Mesenchymal stem cell (in vitro differentiated cells and primary cell): Measurements from ENCODE around the gene EEF2K.
"Not testable (repeated sequence)": the region's sequence is repeated elsewhere in the genome, so short reads cannot be mapped to it uniquely, and the experiment has no call there.

ENCODE experiments used
- DNase-seq: peaks from one replicate; pipeline ENCODE4 v3.0.0-alpha.2; 2013
- H2AFZ ChIP-seq: one replicate; pipeline ENCODE4 v1.6.1; 2013; ENCODE audit warnings: low read depth, mild to moderate bottlenecking, control low read depth, inconsistent platforms, low read length, moderate library complexity
- H2AK5ac ChIP-seq: 2 replicates; pipeline ENCODE4 v1.6.1; 2013; ENCODE audit warnings: low read length, moderate library complexity, mild to moderate bottlenecking, inconsistent platforms; ENCODE audit not compliant: severe bottlenecking
- H2BK120ac ChIP-seq: one replicate; pipeline ENCODE4 v1.6.1; 2013; ENCODE audit warnings: low read depth, mild to moderate bottlenecking, inconsistent platforms, low read length, moderate library complexity
- H2BK12ac ChIP-seq, 2 experiments: one replicate each; pipeline ENCODE4 v1.6.1; 2013; ENCODE audit warnings: inconsistent platforms in 2 of 2, low read length in 2 of 2, mild to moderate bottlenecking in 2 of 2, moderate library complexity in 2 of 2, control low read depth in 1 of 2
- H2BK15ac ChIP-seq: one replicate; pipeline ENCODE4 v1.6.1; 2013; ENCODE audit warnings: mild to moderate bottlenecking, low read depth, inconsistent platforms; ENCODE audit not compliant: poor library complexity, severe bottlenecking
- H2BK5ac ChIP-seq: 2 replicates; pipeline ENCODE4 v1.6.1; 2013; ENCODE audit warnings: low read depth, mild to moderate bottlenecking, low read length, control low read depth, inconsistent platforms; ENCODE audit not compliant: poor library complexity, severe bottlenecking
- H3K14ac ChIP-seq, 2 experiments: one replicate each; pipeline ENCODE4 v1.6.1; 2013; ENCODE audit warnings: inconsistent platforms in 2 of 2, low read length in 2 of 2, control low read depth in 1 of 2, mild to moderate bottlenecking in 1 of 2, moderate library complexity in 1 of 2
- H3K18ac ChIP-seq, 2 experiments: one replicate each; pipeline ENCODE4 v1.6.1; 2013; ENCODE audit warnings: inconsistent platforms in 2 of 2, low read length in 2 of 2, control low read depth in 1 of 2, low read depth in 1 of 2, mild to moderate bottlenecking in 1 of 2
- H3K23ac ChIP-seq, 2 experiments: one replicate each; pipeline ENCODE4 v1.6.1; 2013; ENCODE audit warnings: inconsistent platforms in 2 of 2, low read length in 2 of 2, mild to moderate bottlenecking in 2 of 2, moderate library complexity in 2 of 2, control low read depth in 1 of 2
- H3K27ac ChIP-seq: 2 replicates; pipeline ENCODE4 v1.5.1; 2013; ENCODE audit warnings: mild to moderate bottlenecking, moderate library complexity, low read length, control low read depth, inconsistent platforms; ENCODE audit not compliant: poor library complexity, severe bottlenecking
- H3K27me3 ChIP-seq, 2 experiments: 2 replicates each; pipeline versions ENCODE4 v1.6.1 to v1.7.0; 2013; ENCODE audit warnings: low read length in 2 of 2, mild to moderate bottlenecking in 2 of 2, moderate library complexity in 2 of 2, control low read depth in 1 of 2, inconsistent platforms in 1 of 2; ENCODE audit not compliant: control insufficient read depth in 1 of 2, insufficient read depth in 1 of 2
- H3K36me3 ChIP-seq, 2 experiments: 2 replicates each; pipeline versions ENCODE4 v1.6.1 to v1.7.0; 2013; ENCODE audit warnings: low read length in 2 of 2, control low read depth in 1 of 2, inconsistent platforms in 1 of 2, low read depth in 1 of 2, mild to moderate bottlenecking in 1 of 2; ENCODE audit not compliant: insufficient read depth in 2 of 2, control insufficient read depth in 1 of 2
- H3K4ac ChIP-seq, 2 experiments: one replicate each; pipeline ENCODE4 v1.6.1; 2013; ENCODE audit warnings: inconsistent platforms in 2 of 2, low read length in 2 of 2, mild to moderate bottlenecking in 2 of 2, moderate library complexity in 2 of 2, control low read depth in 1 of 2, low read depth in 1 of 2
- H3K4me1 ChIP-seq: 2 replicates; pipeline ENCODE4 v1.6.1; 2013; ENCODE audit warnings: low read depth, low read length, control low read depth; ENCODE audit not compliant: control insufficient read depth, insufficient read depth
- H3K4me2 ChIP-seq: 2 replicates; pipeline ENCODE4 v1.6.1; 2013; ENCODE audit warnings: low read length, mild to moderate bottlenecking, inconsistent platforms; ENCODE audit not compliant: poor library complexity, severe bottlenecking
- H3K4me3 ChIP-seq, 2 experiments: 2 replicates each; pipeline versions ENCODE4 v1.5.1 to v1.7.0; 2013; ENCODE audit warnings: low read length in 2 of 2, mild to moderate bottlenecking in 2 of 2, control low read depth in 1 of 2, low read depth in 1 of 2; ENCODE audit not compliant: insufficient read depth in 1 of 2
- H3K79me1 ChIP-seq: replicated peaks from 2 replicates; pipeline ENCODE4 v1.6.1; 2013; ENCODE audit warnings: mild to moderate bottlenecking, control low read depth, low read length, inconsistent platforms; ENCODE audit not compliant: poor library complexity, severe bottlenecking
- H3K9ac ChIP-seq: 2 replicates; pipeline ENCODE4 v1.7.0; 2013; ENCODE audit warnings: mild to moderate bottlenecking, low read length, moderate library complexity
- H3K9me3 ChIP-seq: 2 replicates; pipeline ENCODE4 v1.7.0; 2013; ENCODE audit warnings: mild to moderate bottlenecking, low read length; ENCODE audit not compliant: control insufficient read depth
- H4K8ac ChIP-seq: one replicate; pipeline ENCODE4 v1.6.1; 2013; ENCODE audit warnings: inconsistent platforms, mild to moderate bottlenecking, low read length, moderate library complexity
- H4K91ac ChIP-seq: one replicate; pipeline ENCODE4 v1.6.1; 2013; ENCODE audit warnings: mild to moderate bottlenecking, low read length, inconsistent platforms
- WGBS: methylation state at CpG from one replicate; pipeline ENCODE4 v1.1.7; 2013; ENCODE audit warnings: mixed read lengths; 5-methylcytosine and 5-hydroxymethylcytosine counted together

The EEF2K gene

GRCh38 chr16:22195695-22196558, 10.2 kb upstream of the EEF2K start:
- no peak overlapping the region for H2BK5ac ChIP-seq
- peaks cover 8% of the 10 kb centered on the region for H3K4me1 ChIP-seq
- peak overlapping the region in 1 of 2 experiments; percentile 59 for H2BK12ac ChIP-seq
- H3K4me2 ChIP-seq = peak overlapping the region; percentile 29
- DNase-seq = peak; percentile 92
- WGBS = 8% methylated on average over 29 of the region's 39 CpGs
- no peaks in the 10 kb centered on the region for H3K27me3 ChIP-seq
- peak overlapping the region; percentile 46 for H3K27ac ChIP-seq
- no peak overlapping the region for H2AK5ac ChIP-seq
- H2BK120ac ChIP-seq = no peak overlapping the region
- H3K23ac ChIP-seq = no peak overlapping the region
- H3K9ac ChIP-seq = peak overlapping the region; percentile 88
- H4K8ac ChIP-seq = no peak overlapping the region
- no peak overlapping the region for H4K91ac ChIP-seq
- H3K9me3 ChIP-seq = no peaks in the 10 kb centered on the region
- no peak overlapping the region for H3K18ac ChIP-seq
- no peaks in the 10 kb centered on the region for H3K36me3 ChIP-seq
- no peak overlapping the region for H2BK15ac ChIP-seq
- no peaks in the 10 kb centered on the region for H3K79me1 ChIP-seq
- peak overlapping the region; percentile 7 for H2AFZ ChIP-seq
- H3K14ac ChIP-seq = no peak overlapping the region
- peak overlapping the region; percentile 55 to 81 for H3K4me3 ChIP-seq
- no peak overlapping the region for H3K4ac ChIP-seq

- not testable (repeated sequence) for H4K8ac ChIP-seq, H2AK5ac ChIP-seq, H3K36me3 ChIP-seq, H3K27me3 ChIP-seq, H2AFZ ChIP-seq, H3K4me1 ChIP-seq, H3K23ac ChIP-seq, H3K18ac ChIP-seq, H2BK12ac ChIP-seq, H3K79me1 ChIP-seq, H2BK120ac ChIP-seq, H4K91ac ChIP-seq, DNase-seq, H2BK5ac ChIP-seq, H3K14ac ChIP-seq, H3K4me2 ChIP-seq, H3K4ac ChIP-seq, H2BK15ac ChIP-seq, H3K27ac ChIP-seq, H3K9me3 ChIP-seq
- 82% methylated on average over 16 of the region's 20 CpGs for WGBS
- Histone ChIP-seq H3K9ac (peak overlapping the region; percentile 88), H3K4me3 (peak overlapping the region in 1 of 2 experiments; percentile 81)
Measured at GRCh38 chr16:22196559-22197168, 9.4 kb upstream of the EEF2K start.

- peak overlapping the region; percentile 12 for H2BK15ac ChIP-seq
- H3K27me3 ChIP-seq = no peaks in the 10 kb centered on the region
- H2BK120ac ChIP-seq = no peak overlapping the region
- 87% methylated on average over 7 of the region's 7 CpGs for WGBS
- peak overlapping the region in 1 of 2 experiments; percentile 71 for H3K4ac ChIP-seq
- peak overlapping the region; percentile 92 for H2AFZ ChIP-seq
- H2BK12ac ChIP-seq = peak overlapping the region; percentile 6 to 75
- no peak overlapping the region for H3K14ac ChIP-seq
- peaks cover 6% of the 10 kb centered on the region for H3K4me1 ChIP-seq
- H4K91ac ChIP-seq = peak overlapping the region; percentile 25
- H2AK5ac ChIP-seq = peak overlapping the region; percentile 26
- no peaks in the 10 kb centered on the region for H3K36me3 ChIP-seq
- peak overlapping the region; percentile 77 for H3K9ac ChIP-seq
- DNase-seq = peak; percentile 24
- H3K79me1 ChIP-seq = no peaks in the 10 kb centered on the region
- H3K18ac ChIP-seq = no peak overlapping the region
- no peak overlapping the region for H3K4me3 ChIP-seq
- H4K8ac ChIP-seq = peak overlapping the region; percentile 78
- no peak overlapping the region for H2BK5ac ChIP-seq
- H3K9me3 ChIP-seq = no peaks in the 10 kb centered on the region
- H3K27ac ChIP-seq = peak overlapping the region; percentile 28
- H3K23ac ChIP-seq = no peak overlapping the region
- H3K4me2 ChIP-seq = no peak overlapping the region
Measured at GRCh38 chr16:22198547-22199293, 7.4 kb upstream of the EEF2K start.

GRCh38 chr16:22202261-22202637, 3.8 kb upstream of the EEF2K start:
- Histone ChIP-seq H3K18ac (no peak overlapping the region), H3K4ac (no peak overlapping the region), H4K8ac (no peak overlapping the region), H2BK15ac (no peak overlapping the region), H2BK120ac (no peak overlapping the region), H3K27ac (no peak overlapping the region), H3K23ac (no peak overlapping the region), H3K36me3 (no peaks in the 10 kb centered on the region), H2AFZ (no peak overlapping the region), H3K27me3 (no peaks in the 10 kb centered on the region), H4K91ac (no peak overlapping the region), H3K4me3 (no peak overlapping the region), H3K9me3 (no peaks in the 10 kb centered on the region), H2AK5ac (no peak overlapping the region), H3K4me1 (peaks cover 9% of the 10 kb centered on the region), H2BK12ac (no peak overlapping the region), H3K9ac (no peak overlapping the region), H3K14ac (no peak overlapping the region), H3K4me2 (no peak overlapping the region), H3K79me1 (peaks cover 2% of the 10 kb centered on the region), H2BK5ac (no peak overlapping the region)
- 100% methylated on average over 3 of the region's 6 CpGs for WGBS
- no peak for DNase-seq
